CD4-positive, alpha-beta T cell (primary cell): ENCODE measurements around the gene ABCC6. TPM values are rescaled to one million over a fixed set of nuclear protein-coding genes. Genes with fewer than 3 reads are reported as not detected.
"Not testable (repeated sequence)": the region's sequence is repeated elsewhere in the genome, so short reads cannot be mapped to it uniquely, and the experiment has no call there.

Experiments used
- ATAC-seq: fragments of 200-7000 bp; cut with Tn5 transposase; one replicate; pipeline ENCODE4 v1.10.0; 2022; ENCODE audit warnings: mild to moderate bottlenecking; ENCODE audit not compliant: poor library complexity
- CTCF ChIA-PET: fragments of 350-600 bp; sonication (Branson Sonifier 250); formaldehyde crosslinking; loops from one replicate; lab custom pipeline; 2021; ENCODE audit warnings: antibody characterized with exemption, inconsistent platforms; lab: Charles Lee
- POLR2A ChIA-PET: fragments of 350-600 bp; sonication (Branson Sonifier 250); formaldehyde crosslinking; loops from one replicate; lab custom pipeline; 2021; ENCODE audit warnings: antibody characterized with exemption, inconsistent platforms; lab: Charles Lee
- DNase-seq, 14 experiments: peaks; one replicate each; pipeline ENCODE4 v3.0.0-alpha.2; 2013 to 2020; ENCODE audit warnings: mixed read lengths in 2 of 14
- H3K27ac ChIP-seq, 2 donors: one replicate each; pipeline versions ENCODE4 v1.5.1 to v1.7.0; 2013; ENCODE audit warnings: low read length in 2 of 2, low read depth in 1 of 2, mild to moderate bottlenecking in 1 of 2
- H3K27me3 ChIP-seq, 2 experiments: 1 replicate in 1 of 2; 2 replicates in 1 of 2; pipeline versions ENCODE4 v1.6.1 to v1.7.0; 2013; ENCODE audit warnings: low read length in 2 of 2, control low read depth in 1 of 2, mild to moderate bottlenecking in 1 of 2, moderate library complexity in 1 of 2; ENCODE audit not compliant: insufficient read depth in 2 of 2, control insufficient read depth in 1 of 2
- H3K36me3 ChIP-seq: one replicate; pipeline ENCODE4 v1.6.1; 2013; ENCODE audit warnings: low read length, control low read depth; ENCODE audit not compliant: insufficient read depth
- H3K4me1 ChIP-seq: one replicate; pipeline ENCODE4 v1.6.1; 2013; ENCODE audit warnings: low read length, control low read depth; ENCODE audit not compliant: insufficient read depth
- H3K4me3 ChIP-seq: one replicate; pipeline ENCODE4 v1.5.1; 2013; ENCODE audit warnings: mild to moderate bottlenecking, low read length, moderate library complexity
- H3K9me3 ChIP-seq, 2 experiments: 1 replicate in 1 of 2; 2 replicates in 1 of 2; pipeline versions ENCODE4 v1.6.1 to v1.7.0; 2013; ENCODE audit warnings: low read length in 2 of 2, mild to moderate bottlenecking in 2 of 2, control low read depth in 1 of 2, moderate library complexity in 1 of 2; ENCODE audit not compliant: control insufficient read depth in 1 of 2, insufficient read depth in 1 of 2
- H3K27ac Mint-ChIP-seq: one replicate; pipeline ENCODE4 v1.8.0; 2020; ENCODE audit warnings: mixed read lengths
- H3K27me3 Mint-ChIP-seq: one replicate; pipeline ENCODE4 v1.8.0; 2021; ENCODE audit warnings: mixed read lengths
- H3K36me3 Mint-ChIP-seq: one replicate; pipeline ENCODE4 v1.8.0; 2021; ENCODE audit warnings: low read depth, mixed read lengths
- H3K4me1 Mint-ChIP-seq: one replicate; pipeline ENCODE4 v1.8.0; 2021; ENCODE audit warnings: low read depth, mixed read lengths
- H3K4me3 Mint-ChIP-seq: one replicate; pipeline ENCODE4 v1.8.0; 2020; ENCODE audit warnings: mild to moderate bottlenecking, mixed read lengths
- H3K9me3 Mint-ChIP-seq: one replicate; pipeline ENCODE4 v1.8.0; 2020; ENCODE audit warnings: mixed read lengths
- intact Hi-C, 2 experiments: fragments of 100-400 bp; cut with DNase I in 1 of 2; cut with micrococcal nuclease in 1 of 2; formaldehyde crosslinking; loops; one replicate each; pipeline versions ENCODE4 v1.15.1 to v1.9.0; 2023 to 2025; cut with DNase I, micrococcal nuclease
- total RNA-seq, 174 experiments: library from RNA in 2 of 174; stranded (reverse) in 2 of 174; gene quantifications; one replicate each; pipeline ENCODE4 v1.2.3 and lab custom pipeline; 2021 to 2026
- TF ChIP-seq, protein P1 (sequence below): fragments of 200-600 bp; IDR thresholded peaks from one replicate; pipeline ENCODE4 v1.8.0; 2022; ENCODE audit warnings: antibody characterized with exemption, mild to moderate bottlenecking

The ABCC6 gene
- total RNA-seq, 2 experiments from 2014 or later = not detected

DNA sequence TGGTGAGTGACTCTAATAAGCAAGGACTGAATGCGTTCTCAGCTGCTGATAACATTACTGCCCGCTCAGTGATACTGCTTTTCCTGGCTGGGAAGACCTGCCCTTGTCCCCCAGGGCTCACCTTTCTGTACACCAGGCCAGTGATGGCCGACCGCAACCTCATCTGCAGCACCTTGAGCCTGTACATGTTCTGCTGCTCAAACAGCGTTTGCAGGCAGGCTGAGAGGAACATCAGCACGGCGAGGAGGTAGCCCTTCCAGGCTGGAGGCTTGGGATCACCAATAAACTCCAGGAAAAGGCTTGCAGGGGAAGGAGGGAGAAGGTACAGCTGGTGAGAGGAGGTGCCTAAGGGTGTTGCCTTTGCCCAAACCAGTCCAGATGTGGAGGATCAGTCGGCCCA, 21.4 kb downstream of the ABCC6 start:
- H3K4me3 Mint-ChIP-seq, H3K4me1 ChIP-seq, H3K9me3 ChIP-seq, H3K36me3 ChIP-seq, H3K27ac ChIP-seq, H3K9me3 Mint-ChIP-seq, POLR2A ChIA-PET, CTCF ChIA-PET, H3K4me1 Mint-ChIP-seq, intact Hi-C loops, H3K27me3 Mint-ChIP-seq, H3K27ac Mint-ChIP-seq, H3K27me3 ChIP-seq, ATAC-seq, DNase-seq, H3K4me3 ChIP-seq, H3K36me3 Mint-ChIP-seq: not testable (repeated sequence)

DNA sequence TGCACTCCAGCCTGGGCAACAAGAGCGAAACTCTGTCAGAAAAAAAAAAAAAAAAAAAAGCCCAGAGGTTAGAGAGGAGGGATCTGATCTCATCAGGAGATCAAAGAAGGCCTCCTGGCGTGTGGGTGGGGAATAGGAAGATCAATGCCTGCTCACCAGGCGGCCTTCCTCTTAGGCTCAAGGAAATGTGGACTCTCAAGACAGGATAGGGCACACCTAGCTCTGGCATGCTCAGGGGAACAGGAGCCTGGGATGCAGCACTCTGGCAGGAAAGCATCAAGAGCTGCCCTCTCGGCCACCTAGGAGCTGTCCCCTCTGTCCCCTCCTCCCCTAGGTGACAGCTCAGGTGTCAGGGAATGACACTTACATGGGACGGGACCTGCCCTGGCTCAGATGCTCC, 22.9 kb downstream of the ABCC6 start:
- H3K27me3 ChIP-seq, H3K9me3 ChIP-seq, H3K27ac ChIP-seq, H3K27ac Mint-ChIP-seq, CTCF ChIA-PET, H3K27me3 Mint-ChIP-seq, intact Hi-C loops, ATAC-seq, H3K4me1 Mint-ChIP-seq, H3K4me1 ChIP-seq, H3K36me3 ChIP-seq, H3K4me3 Mint-ChIP-seq, H3K9me3 Mint-ChIP-seq, POLR2A ChIA-PET, H3K36me3 Mint-ChIP-seq, DNase-seq, H3K4me3 ChIP-seq: not testable (repeated sequence)

DNA sequence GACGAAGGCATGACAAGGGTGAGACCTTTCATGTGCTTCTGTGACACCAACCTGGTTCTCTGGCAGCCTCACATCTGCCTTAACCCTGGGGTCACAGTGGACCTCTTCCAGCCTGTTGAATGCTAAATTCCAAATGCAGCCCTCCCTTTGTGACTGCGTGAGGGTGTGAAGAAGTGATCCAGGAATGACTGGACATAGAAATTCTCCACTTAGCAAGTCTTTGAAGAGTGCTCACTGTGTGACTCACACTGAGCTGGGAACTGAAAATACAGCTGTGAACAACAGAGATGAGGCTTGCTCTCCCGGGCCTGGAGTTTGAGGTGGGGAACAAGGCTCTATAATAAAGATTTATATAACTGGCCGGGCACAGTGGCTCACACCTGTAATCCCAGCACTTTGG, 23.9 kb downstream of the ABCC6 start:
- H3K27ac ChIP-seq, H3K4me3 ChIP-seq, CTCF ChIA-PET, H3K9me3 Mint-ChIP-seq, H3K27me3 ChIP-seq, H3K4me3 Mint-ChIP-seq, DNase-seq, POLR2A ChIA-PET, H3K36me3 ChIP-seq, H3K27me3 Mint-ChIP-seq, H3K9me3 ChIP-seq, H3K4me1 ChIP-seq, H3K27ac Mint-ChIP-seq, H3K36me3 Mint-ChIP-seq, ATAC-seq, H3K4me1 Mint-ChIP-seq: not testable (repeated sequence)
- intact Hi-C loops = loop anchor here in 1 of 2 experiments (10.0 kb wide), 1 partner anchor 435 kb away; no protein-coding TSS in a partner anchor

DNA sequence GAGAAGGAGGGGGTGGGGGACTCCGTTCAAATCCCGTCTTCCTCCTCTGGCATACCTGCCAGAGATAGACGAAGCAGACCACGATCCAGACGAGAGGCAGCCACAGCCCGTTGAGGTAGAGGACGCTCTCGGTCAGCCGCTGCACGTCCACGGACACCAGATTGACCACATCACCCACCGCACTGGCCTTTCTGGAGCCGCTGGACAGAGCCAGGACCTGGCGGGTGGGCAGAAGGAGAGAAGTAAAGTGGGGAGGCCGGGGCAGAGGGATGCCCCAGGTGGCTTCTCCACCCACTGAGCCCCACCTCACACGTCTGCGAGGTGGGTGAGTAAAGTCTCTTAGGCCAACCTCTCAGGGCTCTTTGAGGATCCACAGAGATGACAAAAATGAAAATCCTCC, 25.3 kb downstream of the ABCC6 start:
- H3K4me3 ChIP-seq = no peak overlapping the region
- Mint-ChIP-seq H3K4me3 (no peak overlapping the region), H3K36me3 (no peaks in the 10 kb centered on the region), H3K9me3 (no peaks in the 10 kb centered on the region), H3K27me3 (peaks cover 4% of the 10 kb centered on the region), H3K4me1 (no peaks in the 10 kb centered on the region), H3K27ac (no peak overlapping the region)
- no peak overlapping the region for H3K27ac ChIP-seq
- ChIA-PET CTCF (no interaction called here), POLR2A (no interaction called here)
- ATAC-seq = no peak
- H3K36me3 ChIP-seq = no peaks in the 10 kb centered on the region
- no peaks in the 10 kb centered on the region for H3K9me3 ChIP-seq
- peaks cover 3% of the 10 kb centered on the region for H3K4me1 ChIP-seq
- no peak for DNase-seq
- TF ChIP-seq, protein P1, sequence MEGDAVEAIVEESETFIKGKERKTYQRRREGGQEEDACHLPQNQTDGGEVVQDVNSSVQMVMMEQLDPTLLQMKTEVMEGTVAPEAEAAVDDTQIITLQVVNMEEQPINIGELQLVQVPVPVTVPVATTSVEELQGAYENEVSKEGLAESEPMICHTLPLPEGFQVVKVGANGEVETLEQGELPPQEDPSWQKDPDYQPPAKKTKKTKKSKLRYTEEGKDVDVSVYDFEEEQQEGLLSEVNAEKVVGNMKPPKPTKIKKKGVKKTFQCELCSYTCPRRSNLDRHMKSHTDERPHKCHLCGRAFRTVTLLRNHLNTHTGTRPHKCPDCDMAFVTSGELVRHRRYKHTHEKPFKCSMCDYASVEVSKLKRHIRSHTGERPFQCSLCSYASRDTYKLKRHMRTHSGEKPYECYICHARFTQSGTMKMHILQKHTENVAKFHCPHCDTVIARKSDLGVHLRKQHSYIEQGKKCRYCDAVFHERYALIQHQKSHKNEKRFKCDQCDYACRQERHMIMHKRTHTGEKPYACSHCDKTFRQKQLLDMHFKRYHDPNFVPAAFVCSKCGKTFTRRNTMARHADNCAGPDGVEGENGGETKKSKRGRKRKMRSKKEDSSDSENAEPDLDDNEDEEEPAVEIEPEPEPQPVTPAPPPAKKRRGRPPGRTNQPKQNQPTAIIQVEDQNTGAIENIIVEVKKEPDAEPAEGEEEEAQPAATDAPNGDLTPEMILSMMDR = no peak
- H3K27me3 ChIP-seq = no peaks in the 10 kb centered on the region
- intact Hi-C loops = loop anchor here in 1 of 2 experiments (10.0 kb wide), 1 partner anchor 433 kb away; no protein-coding TSS in a partner anchor
